Liver (tissue), 9 donors: ENCODE measurements around the gene CRB1. TPM values are rescaled to one million over a fixed set of nuclear protein-coding genes. Genes with fewer than 3 reads are reported as not detected.
A peak's percentile ranks its signal among the peaks of the same experiment; 100 is the strongest.

Experiments
- DNase-seq: peaks from one replicate; pipeline ENCODE4 v3.0.0-alpha.2; 2017; ENCODE audit warnings: low spot score
- H3K27ac ChIP-seq, 2 donors: one replicate each; pipeline ENCODE4 v1.7.0; 2013; ENCODE audit warnings: inconsistent platforms in 2 of 2, low read length in 2 of 2, control low read depth in 1 of 2, low read depth in 1 of 2, mild to moderate bottlenecking in 1 of 2
- H3K27me3 ChIP-seq, 4 donors: one replicate each; pipeline versions ENCODE4 v1.6.1 to v1.7.0; 2013; ENCODE audit warnings: low read length in 3 of 4, inconsistent platforms in 1 of 4, mild to moderate bottlenecking in 1 of 4, moderate library complexity in 1 of 4; ENCODE audit not compliant: control insufficient read depth in 4 of 4, insufficient read depth in 4 of 4
- H3K36me3 ChIP-seq, 4 donors: one replicate each; pipeline versions ENCODE4 v1.6.1 to v1.7.0; 2013; ENCODE audit warnings: low read length in 3 of 4, mild to moderate bottlenecking in 3 of 4, low read depth in 1 of 4, moderate library complexity in 1 of 4; ENCODE audit not compliant: control insufficient read depth in 4 of 4, insufficient read depth in 3 of 4
- H3K4me1 ChIP-seq, 4 donors: one replicate each; pipeline versions ENCODE4 v1.6.1 to v1.7.0; 2013; ENCODE audit warnings: low read length in 3 of 4, mild to moderate bottlenecking in 3 of 4, moderate library complexity in 1 of 4; ENCODE audit not compliant: control insufficient read depth in 4 of 4, insufficient read depth in 4 of 4
- H3K4me3 ChIP-seq, 3 donors: one replicate each; pipeline versions ENCODE4 v1.6.1 to v1.7.0; 2013; ENCODE audit warnings: low read length in 3 of 3, control low read depth in 1 of 3, low read depth in 1 of 3, mild to moderate bottlenecking in 1 of 3
- H3K9ac ChIP-seq, 2 donors: one replicate each; pipeline ENCODE4 v1.7.0; 2013; ENCODE audit warnings: low read length in 2 of 2, mild to moderate bottlenecking in 2 of 2, moderate library complexity in 2 of 2, control low read depth in 1 of 2, low read depth in 1 of 2
- H3K9me3 ChIP-seq, 4 donors: one replicate each; pipeline versions ENCODE4 v1.6.1 to v1.7.0; 2013; ENCODE audit warnings: low read length in 3 of 4; ENCODE audit not compliant: control insufficient read depth in 4 of 4
- CTCF ChIP-seq: fragments of 150-350 bp; IDR thresholded peaks from 2 replicates; pipeline ENCODE4 v1.5.1; 2017; ENCODE audit warnings: improper control_type of control experiment, low read depth, low read length; ENCODE audit not compliant: missing input control
- FOXA2 ChIP-seq: IDR thresholded peaks from 2 replicates; pipeline ENCODE4 v1.6.1; 2016; ENCODE audit warnings: antibody characterized with exemption
- GABPA ChIP-seq, 2 donors: IDR thresholded peaks in 1 of 2; conservative IDR thresholded peaks in 1 of 2; 2 replicates each; pipeline ENCODE4 v1.6.1; 2016; ENCODE audit warnings: antibody characterized with exemption in 2 of 2, mild to moderate bottlenecking in 1 of 2, moderate library complexity in 1 of 2
- HNF4A ChIP-seq, 2 donors: conservative IDR thresholded peaks; 2 replicates each; pipeline ENCODE4 v1.6.1; 2016; ENCODE audit warnings: antibody characterized with exemption in 2 of 2, mild to moderate bottlenecking in 2 of 2
- RAD21 ChIP-seq, 2 donors: IDR thresholded peaks; 2 replicates each; pipeline ENCODE4 v1.6.1; 2016; ENCODE audit warnings: antibody characterized with exemption in 2 of 2, mild to moderate bottlenecking in 2 of 2
- REST ChIP-seq: IDR thresholded peaks from 2 replicates; pipeline ENCODE4 v1.6.1; 2016; ENCODE audit warnings: antibody characterized with exemption, mild to moderate bottlenecking
- WGBS: extraction: QIAGEN DNeasy Blood & Tissue Kit; methylation state at CpG from one replicate; pipeline ENCODE4 v1.1.7; 2013; 5-methylcytosine and 5-hydroxymethylcytosine counted together
- polyA plus RNA-seq, 2 donors: library from polyadenylated mRNA; stranded (reverse) in 1 of 2; unstranded in 1 of 2; fragments of 200-250 nt in 1 of 2; fragments of >200 nt in 1 of 2; fragmentation: Nextera tagmentation in 1 of 2; extraction: Ambion mirVana in 1 of 2; gene quantifications; one replicate each; pipeline versions ENCODE4 v1.2.1 to v1.2.3, GENCODE V29; 2013 to 2015
- total RNA-seq, 2 donors: library from RNA; depleted of rRNA; stranded (reverse); fragments of >200 nt; gene quantifications; one replicate each; pipeline ENCODE4 v1.2.3, GENCODE V29; 2014
- donor health status: healthy.
- donor health status: healthy.
- donor health status: healthy.
- donor health status: healthy.
- donor health status: healthy.

Gene CRB1
- total and polyA plus RNA-seq, 4 donors = 5.1 TPM; not detected in 3

GRCh38 chr1:197519741-197520334 lies 251.8 kb downstream of the CRB1 start:
- no peak for DNase-seq

GRCh38 chr1:197521118-197521739 lies 253.2 kb downstream of the CRB1 start:
- Histone ChIP-seq H3K4me1 (no peaks in the 10 kb centered on the region), H3K4me3 (no peak overlapping the region), H3K9ac (no peak overlapping the region), H3K36me3 (no peaks in the 10 kb centered on the region), H3K27me3 (no peaks in the 10 kb centered on the region), H3K27ac (no peak overlapping the region), H3K9me3 (no peaks in the 10 kb centered on the region)
- TF ChIP-seq FOXA2 = no peak
- TF ChIP-seq CTCF = peak; percentile 69
- peak; percentile 69 to 82 for TF ChIP-seq RAD21 (IDR thresholded peaks at IDR 0.05)
- DNase-seq = no peak
- 38% methylated on average over 2 of the region's 2 CpGs for WGBS

More at GRCh38 chr1:197519741-197520334, 251.8 kb downstream of the CRB1 start:
- Histone ChIP-seq H3K9ac (no peak overlapping the region), H3K4me1 (no peaks in the 10 kb centered on the region), H3K27me3 (no peaks in the 10 kb centered on the region), H3K36me3 (no peaks in the 10 kb centered on the region), H3K27ac (no peak overlapping the region), H3K9me3 (no peaks in the 10 kb centered on the region), H3K4me3 (no peak overlapping the region)
- TF ChIP-seq REST = no peak
- peak; percentile 35 for TF ChIP-seq CTCF
- TF ChIP-seq RAD21 (IDR thresholded peaks at IDR 0.05) = peak; percentile 27 to 41
- 98% methylated on average over 1 of the region's 1 CpG for WGBS

- Histone ChIP-seq H3K27me3 (no peaks in the 10 kb centered on the region), H3K27ac (no peak overlapping the region), H3K4me3 (no peak overlapping the region), H3K36me3 (no peaks in the 10 kb centered on the region), H3K9ac (no peak overlapping the region), H3K4me1 (no peaks in the 10 kb centered on the region), H3K9me3 (no peaks in the 10 kb centered on the region)
- no peak for DNase-seq
- WGBS = 62% methylated on average over 4 of the region's 4 CpGs
- no peak for TF ChIP-seq GABPA (IDR thresholded peaks at IDR 0.05 in 1 of 2, conservative IDR thresholded peaks at IDR 0.05 in 1 of 2)
- TF ChIP-seq CTCF = peak; percentile 50
- TF ChIP-seq REST = no peak
- peak; percentile 64 to 68 for TF ChIP-seq RAD21 (IDR thresholded peaks at IDR 0.05)
- TF ChIP-seq HNF4A (conservative IDR thresholded peaks at IDR 0.05) = no peak
Measured at GRCh38 chr1:197526736-197527371, 258.8 kb downstream of the CRB1 start.
